Skin epidermis (tissue), 12 donors: ENCODE results near the gene RABGAP1L.
"Not testable (repeated sequence)": the region's sequence is repeated elsewhere in the genome, so short reads cannot be mapped to it uniquely, and the experiment has no call there.

Experiments
- H3K27ac ChIP-seq, 21 experiments: fragments of 200-600 bp; sonication (generic) in 11 of 21; one replicate each; pipeline ENCODE4 v1.5.0; 2020; ENCODE audit warnings: mild to moderate bottlenecking in 3 of 21, inconsistent platforms in 2 of 21, moderate library complexity in 2 of 21
- H3K4me3 ChIP-seq, 7 experiments: fragments of 200-600 bp; sonication (generic) in 2 of 7; one replicate each; pipeline ENCODE4 v1.5.0; 2020; ENCODE audit warnings: inconsistent platforms in 2 of 7, mild to moderate bottlenecking in 2 of 7, moderate library complexity in 1 of 7

Gene RABGAP1L

GRCh38 chr1:174337000-174337681 lies 177.8 kb downstream of the RABGAP1L start:
- Histone ChIP-seq H3K27ac (no peak overlapping the region), H3K4me3 (no peak overlapping the region)

- H3K27ac ChIP-seq, H3K4me3 ChIP-seq: not testable (repeated sequence)
Observed at GRCh38 chr1:174340404-174340803, 181.1 kb downstream of the RABGAP1L start.

GRCh38 chr1:174344162-174344561 lies 184.8 kb downstream of the RABGAP1L start:
- H3K27ac ChIP-seq, result no peak overlapping the region

GRCh38 chr1:174352117-174352516 lies 192.8 kb downstream of the RABGAP1L start:
- Histone ChIP-seq H3K27ac (no peak overlapping the region), H3K4me3 (no peak overlapping the region)

More at GRCh38 chr1:174344162-174344561, 184.8 kb downstream of the RABGAP1L start:
- no peak overlapping the region for H3K4me3 ChIP-seq

GRCh38 chr1:174352883-174353608 lies 193.7 kb downstream of the RABGAP1L start:
- Histone ChIP-seq H3K4me3 (no peak overlapping the region), H3K27ac (no peak overlapping the region)

- Histone ChIP-seq H3K4me3 (no peak overlapping the region), H3K27ac (no peak overlapping the region)
Observed at GRCh38 chr1:174358344-174358743, 199.0 kb downstream of the RABGAP1L start.

- no peak overlapping the region for H3K27ac ChIP-seq
- no peak overlapping the region for H3K4me3 ChIP-seq
Observed at GRCh38 chr1:174358786-174359453, 199.6 kb downstream of the RABGAP1L start.

GRCh38 chr1:174359454-174359805 lies 200.1 kb downstream of the RABGAP1L start:
- Histone ChIP-seq H3K4me3 (no peak overlapping the region), H3K27ac (no peak overlapping the region)

GRCh38 chr1:174364996-174365736 lies 205.8 kb downstream of the RABGAP1L start:
- no peak overlapping the region for H3K27ac ChIP-seq
- no peak overlapping the region for H3K4me3 ChIP-seq

GRCh38 chr1:174366946-174367345 lies 207.6 kb downstream of the RABGAP1L start:
- H3K27ac ChIP-seq, result no peak overlapping the region
- no peak overlapping the region for H3K4me3 ChIP-seq

GRCh38 chr1:174367892-174368291 lies 208.6 kb downstream of the RABGAP1L start:
- H3K27ac ChIP-seq, result no peak overlapping the region
- no peak overlapping the region for H3K4me3 ChIP-seq

GRCh38 chr1:174376030-174376429 lies 216.7 kb downstream of the RABGAP1L start:
- Histone ChIP-seq H3K27ac (no peak overlapping the region), H3K4me3 (no peak overlapping the region)

- Histone ChIP-seq H3K4me3 (no peak overlapping the region), H3K27ac (no peak overlapping the region)
Observed at GRCh38 chr1:174391716-174392115, 232.4 kb downstream of the RABGAP1L start.

- Histone ChIP-seq H3K4me3 (no peak overlapping the region), H3K27ac (peak overlapping the region in 1 of 21 experiments; percentile 44)
Observed at GRCh38 chr1:174393885-174394284, 234.6 kb downstream of the RABGAP1L start.

GRCh38 chr1:174397261-174397660 lies 237.9 kb downstream of the RABGAP1L start:
- H3K4me3 ChIP-seq, result no peak overlapping the region
- no peak overlapping the region for H3K27ac ChIP-seq

- Histone ChIP-seq H3K4me3 (no peak overlapping the region), H3K27ac (no peak overlapping the region)
Observed at GRCh38 chr1:174398246-174398645, 238.9 kb downstream of the RABGAP1L start.

GRCh38 chr1:174399211-174399610 lies 239.9 kb downstream of the RABGAP1L start:
- Histone ChIP-seq H3K27ac (no peak overlapping the region), H3K4me3 (no peak overlapping the region)

GRCh38 chr1:174401075-174401474 lies 241.8 kb downstream of the RABGAP1L start:
- Histone ChIP-seq H3K27ac (no peak overlapping the region), H3K4me3 (no peak overlapping the region)

GRCh38 chr1:174405219-174405618 lies 245.9 kb downstream of the RABGAP1L start:
- Histone ChIP-seq H3K4me3 (no peak overlapping the region), H3K27ac (no peak overlapping the region)

- H3K27ac ChIP-seq, result peak overlapping the region in 2 of 21 experiments; percentile 16 to 45
- H3K4me3 ChIP-seq, result no peak overlapping the region
Observed at GRCh38 chr1:174406421-174406820, 247.1 kb downstream of the RABGAP1L start.
